Thyroid gland (tissue), 4 donors: Measurements from ENCODE around the gene HEXD. TPM values are rescaled to one million over a fixed set of nuclear protein-coding genes. Genes with fewer than 3 reads are reported as not detected.

ENCODE experiments used
- DNase-seq, 2 donors: peaks; one replicate each; pipeline ENCODE4 v3.0.0-alpha.2; 2019
- H3K27ac ChIP-seq, 3 donors: fragments of 200-600 bp; sonication (generic); 1 replicate in 2 of 3; 2 replicates in 1 of 3; pipeline ENCODE4 v1.5.1; 2016 to 2019; ENCODE audit warnings: mild to moderate bottlenecking in 1 of 3, moderate library complexity in 1 of 3
- H3K27me3 ChIP-seq: fragments of 200-600 bp; sonication (generic); one replicate; pipeline ENCODE4 v1.5.1; 2019
- H3K36me3 ChIP-seq, 2 donors: fragments of 200-600 bp; sonication (generic); one replicate each; pipeline ENCODE4 v1.5.1; 2016 to 2019
- H3K4me1 ChIP-seq, 2 donors: fragments of 200-600 bp; sonication (generic); one replicate each; pipeline ENCODE4 v1.5.1; 2017 to 2019
- H3K4me3 ChIP-seq, 3 donors: fragments of 200-600 bp; sonication (generic); replicated peaks in 1 of 3; 1 replicate in 2 of 3; 2 replicates in 1 of 3; pipeline ENCODE4 v1.5.1; 2016; ENCODE audit warnings: mild to moderate bottlenecking in 1 of 3
- H3K9me3 ChIP-seq: fragments of 200-600 bp; sonication (generic); one replicate; pipeline ENCODE4 v1.5.1; 2017
- POLR2A ChIP-seq, 2 donors: fragments of 450-650 bp; IDR thresholded peaks; one replicate each; pipeline ENCODE4 v1.6.1; 2017; ENCODE audit warnings: antibody characterized with exemption in 2 of 2, mild to moderate bottlenecking in 2 of 2, moderate library complexity in 1 of 2
- WGBS, 2 donors: methylation state at CpG; one replicate each; pipeline ENCODE4 v1.1.5; 2017; 5-methylcytosine and 5-hydroxymethylcytosine counted together
- intact Hi-C: fragments of 100-400 bp; cut with DNase I; formaldehyde crosslinking; loops from one replicate; pipeline ENCODE4 v1.15.1; 2023
- total RNA-seq, 4 donors: library from RNA; depleted of rRNA; stranded (reverse); fragments of >200 nt; gene quantifications; one replicate each; pipeline ENCODE4 v1.2.3, GENCODE V29; 2016
- TF ChIP-seq, protein P1 (sequence below), 6 experiments: fragments of 200-600 bp in 3 of 6; fragments of 450-650 bp in 3 of 6; sonication (generic) in 3 of 6; IDR thresholded peaks; one replicate each; pipeline ENCODE4 v1.5.1; 2016 to 2019; ENCODE audit warnings: antibody characterized with exemption in 6 of 6, mild to moderate bottlenecking in 2 of 6, inconsistent platforms in 1 of 6, moderate library complexity in 1 of 6

HEXD gene
- total RNA-seq, 4 donors from 2014 or later = 33.2 to 72.7 (median 40.9) TPM

DNA sequence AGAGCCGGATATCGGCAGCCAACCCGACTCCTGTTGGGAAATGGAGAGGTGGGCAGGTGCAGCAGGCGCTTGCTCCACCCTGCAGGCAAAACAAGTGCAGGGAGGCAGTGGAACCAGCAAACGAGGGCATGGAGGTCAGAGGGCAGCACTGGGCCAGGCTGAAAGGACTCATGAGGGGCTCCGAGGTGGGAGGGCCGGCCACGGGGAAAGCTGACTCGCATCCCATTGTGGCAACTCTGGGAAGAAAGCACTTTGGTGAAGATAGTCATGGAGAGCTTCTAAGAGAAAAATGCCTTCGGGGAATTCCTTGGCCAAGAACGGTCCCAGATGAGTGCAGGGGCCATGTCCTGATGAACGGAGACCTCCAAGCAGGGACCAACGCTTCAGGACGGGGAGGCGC, 28.0 kb downstream of the HEXD start:
- Histone ChIP-seq H3K27me3 (no peaks in the 10 kb centered on the region), H3K4me1 (peaks cover 12 to 28% of the 10 kb centered on the region in 2 donors), H3K36me3 (peaks cover 0 to 9% of the 10 kb centered on the region in 2 donors), H3K27ac (no peak overlapping the region), H3K9me3 (no peaks in the 10 kb centered on the region), H3K4me3 (no peak overlapping the region)
- WGBS, 2 donors = 90 to 91% methylated on average over 15 of the region's 15 CpGs
- intact Hi-C loops = no loop called here
- DNase-seq = no peak
- TF ChIP-seq, protein P1, sequence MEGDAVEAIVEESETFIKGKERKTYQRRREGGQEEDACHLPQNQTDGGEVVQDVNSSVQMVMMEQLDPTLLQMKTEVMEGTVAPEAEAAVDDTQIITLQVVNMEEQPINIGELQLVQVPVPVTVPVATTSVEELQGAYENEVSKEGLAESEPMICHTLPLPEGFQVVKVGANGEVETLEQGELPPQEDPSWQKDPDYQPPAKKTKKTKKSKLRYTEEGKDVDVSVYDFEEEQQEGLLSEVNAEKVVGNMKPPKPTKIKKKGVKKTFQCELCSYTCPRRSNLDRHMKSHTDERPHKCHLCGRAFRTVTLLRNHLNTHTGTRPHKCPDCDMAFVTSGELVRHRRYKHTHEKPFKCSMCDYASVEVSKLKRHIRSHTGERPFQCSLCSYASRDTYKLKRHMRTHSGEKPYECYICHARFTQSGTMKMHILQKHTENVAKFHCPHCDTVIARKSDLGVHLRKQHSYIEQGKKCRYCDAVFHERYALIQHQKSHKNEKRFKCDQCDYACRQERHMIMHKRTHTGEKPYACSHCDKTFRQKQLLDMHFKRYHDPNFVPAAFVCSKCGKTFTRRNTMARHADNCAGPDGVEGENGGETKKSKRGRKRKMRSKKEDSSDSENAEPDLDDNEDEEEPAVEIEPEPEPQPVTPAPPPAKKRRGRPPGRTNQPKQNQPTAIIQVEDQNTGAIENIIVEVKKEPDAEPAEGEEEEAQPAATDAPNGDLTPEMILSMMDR (IDR thresholded peaks at IDR 0.05) = no peak
- TF ChIP-seq POLR2A (IDR thresholded peaks at IDR 0.05) = no peak

DNA sequence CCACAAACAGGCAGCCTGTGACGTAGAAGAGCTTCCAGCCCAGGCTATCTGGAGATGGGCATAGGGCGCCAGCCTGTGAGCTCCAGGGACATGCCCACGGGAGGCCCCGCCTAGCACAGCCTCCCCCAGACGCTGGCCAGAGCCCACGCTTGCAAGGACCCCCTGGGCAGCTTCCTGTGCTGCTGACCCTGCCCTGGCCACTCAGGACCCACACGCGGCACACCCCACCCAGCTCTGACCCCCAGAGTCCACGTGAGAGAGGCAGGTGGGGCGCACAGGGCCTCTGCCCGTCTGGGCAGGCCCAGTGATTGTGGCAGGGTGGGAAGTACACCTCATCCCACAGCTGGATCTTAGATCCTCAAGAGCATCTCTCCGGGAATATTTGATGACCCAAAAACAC, 28.5 kb downstream of the HEXD start:
- no peak overlapping the region for H3K4me3 ChIP-seq
- no peak for DNase-seq
- no peak overlapping the region for H3K27ac ChIP-seq
- no peaks in the 10 kb centered on the region for H3K9me3 ChIP-seq
- H3K36me3 ChIP-seq = peaks cover 0 to 9% of the 10 kb centered on the region in 2 donors
- TF ChIP-seq, protein P1 (IDR thresholded peaks at IDR 0.05) = no peak
- TF ChIP-seq POLR2A (IDR thresholded peaks at IDR 0.05) = no peak
- intact Hi-C loops = no loop called here
- H3K27me3 ChIP-seq = no peaks in the 10 kb centered on the region
- 86 to 87% methylated on average over 5 to 7 of the region's 12 CpGs for WGBS, 2 donors
- peaks cover 17 to 33% of the 10 kb centered on the region in 2 donors for H3K4me1 ChIP-seq

DNA sequence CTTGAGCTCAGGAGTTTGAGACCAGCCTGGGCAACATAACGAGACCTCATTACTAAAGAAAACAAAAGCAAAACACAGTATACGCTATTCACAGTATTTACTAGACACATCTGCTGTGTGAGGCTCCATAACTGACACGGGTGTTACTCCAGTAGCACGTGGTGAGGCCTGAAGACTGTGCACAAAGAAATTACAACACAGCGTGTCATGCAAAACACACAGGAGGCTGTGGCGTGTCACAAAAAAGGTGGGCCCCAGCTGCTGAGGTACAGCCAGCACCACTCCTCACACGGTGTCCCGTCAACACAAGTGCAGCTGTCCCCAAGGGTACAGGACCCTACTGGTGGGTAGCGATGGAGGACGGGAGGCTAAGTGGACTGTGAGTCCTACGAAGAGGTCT, 29.7 kb downstream of the HEXD start:
- H3K4me1 ChIP-seq = peaks cover 17 to 42% of the 10 kb centered on the region in 2 donors
- no peak for DNase-seq
- H3K9me3 ChIP-seq = no peaks in the 10 kb centered on the region
- H3K27ac ChIP-seq = no peak overlapping the region
- no peaks in the 10 kb centered on the region for H3K27me3 ChIP-seq
- no peaks in the 10 kb centered on the region for H3K36me3 ChIP-seq
- 93 to 96% methylated on average over 10 to 11 of the region's 11 CpGs for WGBS, 2 donors
- no peak overlapping the region for H3K4me3 ChIP-seq
- intact Hi-C loops = no loop called here
- TF ChIP-seq, protein P1 (IDR thresholded peaks at IDR 0.05) = no peak
- TF ChIP-seq POLR2A (IDR thresholded peaks at IDR 0.05) = no peak

DNA sequence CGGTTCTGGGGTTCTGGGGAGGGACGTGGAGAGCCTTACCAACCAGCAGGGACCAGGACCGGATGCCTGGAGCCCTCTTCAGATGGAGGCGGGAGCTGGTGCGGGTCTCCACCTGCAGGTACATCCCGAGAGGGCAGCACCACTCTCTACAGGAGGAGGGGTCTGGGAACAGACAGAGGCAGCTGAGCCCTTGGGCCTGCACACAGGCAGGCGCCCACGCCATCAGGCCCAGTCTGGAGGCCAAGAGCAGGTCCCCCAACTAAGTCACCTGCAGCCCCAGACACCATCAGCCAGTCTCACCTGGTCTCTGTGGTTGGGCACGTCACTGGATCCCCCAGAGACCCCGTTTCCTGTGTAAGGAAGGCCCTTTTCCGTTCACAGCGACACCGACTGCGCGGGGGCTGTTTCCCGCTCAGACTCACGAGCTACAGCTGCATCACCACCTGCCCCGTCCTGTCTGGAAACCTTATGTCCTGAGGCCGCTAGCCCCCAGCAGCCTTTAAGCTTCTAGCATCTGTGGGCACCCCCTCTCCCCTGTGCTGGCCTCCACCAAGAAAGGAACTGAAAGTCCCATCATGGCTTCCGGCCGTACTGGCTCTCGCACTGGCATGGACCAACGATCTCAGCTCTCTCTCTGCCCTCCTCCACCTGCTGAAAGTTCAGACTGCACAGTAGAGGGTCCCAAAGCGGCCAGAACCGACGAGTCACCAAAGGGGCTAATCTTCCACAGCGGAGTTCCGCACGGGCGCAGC, 31.2 kb downstream of the HEXD start:
- Histone ChIP-seq H3K4me1 (peaks cover 17 to 49% of the 10 kb centered on the region in 2 donors), H3K27me3 (no peaks in the 10 kb centered on the region)
- intact Hi-C loops = no loop called here

More for the DNA sequence above, 31.2 kb downstream of the HEXD start:
- no peak for DNase-seq
- 75 to 85% methylated on average over 26 to 28 of the region's 30 CpGs for WGBS, 2 donors
- Histone ChIP-seq H3K27ac (peak overlapping the region in 2 of 3 donors; percentile 14 to 81), H3K36me3 (no peaks in the 10 kb centered on the region), H3K4me3 (peak overlapping the region in 1 of 3 donors; percentile 87), H3K9me3 (no peaks in the 10 kb centered on the region)
- TF ChIP-seq, protein P1 (IDR thresholded peaks at IDR 0.05) = no peak
- TF ChIP-seq POLR2A (IDR thresholded peaks at IDR 0.05) = no peak
